ENCODE results near the gene SLC25A12.

The SLC25A12 gene

DNA sequence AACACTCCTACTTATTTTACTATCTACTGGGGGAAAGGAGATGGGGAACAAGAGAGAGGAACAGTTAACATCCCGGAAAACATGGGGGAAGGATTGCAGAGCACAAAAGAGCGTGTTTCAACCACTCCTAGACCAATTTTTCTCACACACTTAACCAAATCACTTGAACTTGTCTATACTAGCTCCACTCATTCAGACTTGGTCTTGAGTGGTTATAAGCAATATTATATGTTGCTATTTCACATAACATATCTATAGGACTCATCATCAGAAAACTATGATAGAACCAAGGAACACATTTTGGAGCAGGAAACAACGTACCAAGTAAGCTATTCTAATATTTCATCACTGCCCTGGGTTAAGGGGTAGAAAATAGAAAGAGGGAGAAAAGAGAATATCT lies 31.5 kb downstream of the SLC25A12 start:
- TF ChIP-seq POLR2A (IDR thresholded peaks at IDR 0.05; ENCODE audit: extremely low read depth, insufficient read length) (no peak), MYC (IDR thresholded peaks at IDR 0.05; ENCODE audit: low read depth, low read length) (no peak)
- TF ChIP-seq, protein P1, sequence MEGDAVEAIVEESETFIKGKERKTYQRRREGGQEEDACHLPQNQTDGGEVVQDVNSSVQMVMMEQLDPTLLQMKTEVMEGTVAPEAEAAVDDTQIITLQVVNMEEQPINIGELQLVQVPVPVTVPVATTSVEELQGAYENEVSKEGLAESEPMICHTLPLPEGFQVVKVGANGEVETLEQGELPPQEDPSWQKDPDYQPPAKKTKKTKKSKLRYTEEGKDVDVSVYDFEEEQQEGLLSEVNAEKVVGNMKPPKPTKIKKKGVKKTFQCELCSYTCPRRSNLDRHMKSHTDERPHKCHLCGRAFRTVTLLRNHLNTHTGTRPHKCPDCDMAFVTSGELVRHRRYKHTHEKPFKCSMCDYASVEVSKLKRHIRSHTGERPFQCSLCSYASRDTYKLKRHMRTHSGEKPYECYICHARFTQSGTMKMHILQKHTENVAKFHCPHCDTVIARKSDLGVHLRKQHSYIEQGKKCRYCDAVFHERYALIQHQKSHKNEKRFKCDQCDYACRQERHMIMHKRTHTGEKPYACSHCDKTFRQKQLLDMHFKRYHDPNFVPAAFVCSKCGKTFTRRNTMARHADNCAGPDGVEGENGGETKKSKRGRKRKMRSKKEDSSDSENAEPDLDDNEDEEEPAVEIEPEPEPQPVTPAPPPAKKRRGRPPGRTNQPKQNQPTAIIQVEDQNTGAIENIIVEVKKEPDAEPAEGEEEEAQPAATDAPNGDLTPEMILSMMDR (IDR thresholded peaks at IDR 0.05; ENCODE audit: low read depth, low read length): no peak
- TF ChIP-seq, protein P2, sequence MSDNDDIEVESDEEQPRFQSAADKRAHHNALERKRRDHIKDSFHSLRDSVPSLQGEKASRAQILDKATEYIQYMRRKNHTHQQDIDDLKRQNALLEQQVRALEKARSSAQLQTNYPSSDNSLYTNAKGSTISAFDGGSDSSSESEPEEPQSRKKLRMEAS (IDR thresholded peaks at IDR 0.05; ENCODE audit: low read depth, low read length): no peak
- H3K4me3 ChIP-seq (ENCODE audit: low read depth, low read length): no peak overlapping the region
- DNase-seq (ENCODE audit: low read depth): no peak

DNA sequence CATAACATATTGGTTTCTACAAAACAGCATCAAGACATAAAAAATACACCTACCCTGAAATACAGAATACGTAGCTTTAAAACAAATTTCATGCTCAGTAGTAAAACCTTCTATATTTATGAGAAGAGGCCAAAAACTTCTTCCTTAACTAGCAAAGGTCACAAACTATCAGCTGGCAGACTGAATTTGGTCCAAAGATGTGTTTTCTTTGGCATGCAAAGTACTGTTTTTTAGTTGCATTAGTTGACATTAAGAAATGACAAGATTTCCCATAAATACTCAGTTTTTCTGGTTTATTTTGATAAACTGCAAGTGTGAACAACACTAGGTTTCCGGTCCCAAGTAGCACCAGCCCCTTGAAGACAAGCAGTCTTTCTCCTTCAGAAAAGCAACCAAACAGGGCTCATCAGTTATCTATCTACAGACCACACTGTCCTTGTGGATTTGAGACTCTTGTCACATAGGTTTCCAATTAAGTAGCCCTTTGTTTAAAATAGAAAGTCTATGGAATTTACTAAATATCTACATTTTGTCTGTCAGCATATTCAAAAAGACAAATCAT lies 35.6 kb downstream of the SLC25A12 start:
- no peak for TF ChIP-seq POLR2A (IDR thresholded peaks at IDR 0.05; ENCODE audit: extremely low read depth, insufficient read length)
- TF ChIP-seq, protein P2 (IDR thresholded peaks at IDR 0.05; ENCODE audit: low read depth, low read length): no peak
- TF ChIP-seq MYC (IDR thresholded peaks at IDR 0.05; ENCODE audit: low read depth, low read length): no peak
- TF ChIP-seq, protein P1 (IDR thresholded peaks at IDR 0.05; ENCODE audit: low read depth, low read length): no peak
- no peak overlapping the region for H3K4me3 ChIP-seq (ENCODE audit: low read depth, low read length)
- no peak for DNase-seq (ENCODE audit: low read depth)

DNA sequence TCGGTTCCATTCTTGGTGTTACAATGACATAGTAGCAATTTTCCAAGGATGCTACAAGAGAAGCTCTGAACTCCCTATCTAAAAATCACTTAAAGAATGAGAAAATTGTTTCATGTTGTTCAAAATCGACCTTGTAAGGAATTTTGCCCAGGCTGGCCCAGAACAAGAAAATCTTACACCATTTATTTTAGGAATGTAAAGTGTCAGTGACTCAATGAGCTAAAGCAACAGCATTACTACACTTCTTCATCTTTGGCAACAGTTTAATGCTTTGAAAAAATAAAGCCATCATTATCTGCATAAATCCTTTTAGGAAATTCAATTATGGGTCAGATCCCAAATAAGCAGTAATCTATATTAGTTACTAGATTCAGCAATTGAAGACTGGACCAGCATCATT lies 38.6 kb downstream of the SLC25A12 start:
- TF ChIP-seq MYC (IDR thresholded peaks at IDR 0.05; ENCODE audit: low read depth, low read length) (no peak), POLR2A (IDR thresholded peaks at IDR 0.05; ENCODE audit: extremely low read depth, insufficient read length) (no peak)
- TF ChIP-seq, protein P2 (IDR thresholded peaks at IDR 0.05; ENCODE audit: low read depth, low read length): no peak
- TF ChIP-seq, protein P1 (IDR thresholded peaks at IDR 0.05; ENCODE audit: low read depth, low read length): no peak
- no peak overlapping the region for H3K4me3 ChIP-seq (ENCODE audit: low read depth, low read length)
- no peak for DNase-seq (ENCODE audit: low read depth)

DNA sequence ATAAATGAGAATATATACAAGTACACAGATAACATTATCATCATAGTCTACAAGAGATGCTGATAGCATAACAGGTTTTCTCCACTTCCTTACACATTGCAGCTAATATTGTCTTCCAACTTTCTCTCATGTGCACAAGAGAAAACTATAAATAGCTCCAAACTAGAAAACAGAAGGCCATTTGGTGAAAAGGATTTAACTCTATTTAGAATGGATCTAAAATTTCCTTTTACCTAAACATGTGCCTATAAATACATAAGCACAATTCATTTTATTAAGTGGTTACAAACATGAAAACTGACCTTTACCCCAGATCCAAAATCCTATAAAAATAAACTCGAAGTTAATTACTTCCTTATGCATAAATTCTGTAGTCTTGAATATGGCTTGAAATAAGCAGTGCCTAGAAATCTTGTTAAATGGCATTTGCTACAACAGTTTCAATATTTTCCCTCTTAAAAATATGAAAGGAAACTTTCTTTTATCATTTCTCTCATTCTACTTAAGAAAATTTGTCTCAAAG lies 41.6 kb downstream of the SLC25A12 start:
- TF ChIP-seq POLR2A (IDR thresholded peaks at IDR 0.05; ENCODE audit: extremely low read depth, insufficient read length): no peak
- no peak for TF ChIP-seq MYC (IDR thresholded peaks at IDR 0.05; ENCODE audit: low read depth, low read length)
- TF ChIP-seq, protein P1 (IDR thresholded peaks at IDR 0.05; ENCODE audit: low read depth, low read length): no peak
- TF ChIP-seq, protein P2 (IDR thresholded peaks at IDR 0.05; ENCODE audit: low read depth, low read length): no peak
- H3K4me3 ChIP-seq (ENCODE audit: low read depth, low read length): no peak overlapping the region
- no peak for DNase-seq (ENCODE audit: low read depth)

DNA sequence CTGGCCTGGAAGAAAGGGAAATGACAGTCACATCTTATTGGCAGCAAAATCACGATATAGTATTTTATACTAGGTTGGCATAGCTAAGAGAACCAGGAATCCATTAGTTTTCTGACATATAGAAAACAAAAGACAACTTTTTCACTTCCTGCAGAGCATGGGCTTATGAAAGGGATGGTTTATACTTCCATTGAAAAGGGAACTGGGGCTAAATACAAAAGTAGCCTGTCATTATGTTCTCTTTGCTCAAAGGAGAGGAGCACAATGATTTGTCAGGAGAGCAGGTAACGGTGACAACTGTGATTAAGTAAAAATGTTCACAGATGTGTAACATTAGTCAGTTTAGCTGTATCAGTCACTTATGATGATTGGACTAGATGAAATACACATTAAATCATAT lies 46.4 kb downstream of the SLC25A12 start:
- no peak overlapping the region for H3K4me3 ChIP-seq (ENCODE audit: low read depth, low read length)
- no peak for DNase-seq (ENCODE audit: low read depth)
- TF ChIP-seq MYC (IDR thresholded peaks at IDR 0.05; ENCODE audit: low read depth, low read length) (no peak), POLR2A (IDR thresholded peaks at IDR 0.05; ENCODE audit: extremely low read depth, insufficient read length) (no peak)
- TF ChIP-seq, protein P1 (IDR thresholded peaks at IDR 0.05; ENCODE audit: low read depth, low read length): no peak
- TF ChIP-seq, protein P2 (IDR thresholded peaks at IDR 0.05; ENCODE audit: low read depth, low read length): no peak
